ENCODE measurements around the gene PCDH12.

The PCDH12 gene

GRCh38 chr5:141914797-141915196 is 43.2 kb downstream of the PCDH12 start:
- in situ Hi-C loops (cut with MboI; ENCODE audit: low sequenced_read_pairs) = no loop called here

- in situ Hi-C loops (cut with MboI; ENCODE audit: low sequenced_read_pairs) = no loop called here
Measured at GRCh38 chr5:141914199-141914743, 43.7 kb downstream of the PCDH12 start.

- in situ Hi-C loops (cut with MboI; ENCODE audit: low sequenced_read_pairs) = no loop called here
Measured at GRCh38 chr5:141913560-141914198, 44.3 kb downstream of the PCDH12 start.

- in situ Hi-C loops (cut with MboI; ENCODE audit: low sequenced_read_pairs) = no loop called here
Measured at GRCh38 chr5:141910271-141910673, 47.7 kb downstream of the PCDH12 start.

GRCh38 chr5:141909212-141909611 is 48.8 kb downstream of the PCDH12 start:
- in situ Hi-C loops (cut with MboI; ENCODE audit: low sequenced_read_pairs) = no loop called here

- in situ Hi-C loops (cut with MboI; ENCODE audit: low sequenced_read_pairs) = no loop called here
Measured at GRCh38 chr5:141908796-141909195, 49.2 kb downstream of the PCDH12 start.

GRCh38 chr5:141906972-141907371 is 51.0 kb downstream of the PCDH12 start:
- in situ Hi-C loops (cut with MboI; ENCODE audit: low sequenced_read_pairs) = no loop called here

GRCh38 chr5:141906517-141906916 is 51.5 kb downstream of the PCDH12 start:
- in situ Hi-C loops (cut with MboI; ENCODE audit: low sequenced_read_pairs) = no loop called here

- in situ Hi-C loops (cut with MboI; ENCODE audit: low sequenced_read_pairs) = no loop called here
Measured at GRCh38 chr5:141904551-141904950, 53.5 kb downstream of the PCDH12 start.

- in situ Hi-C loops (cut with MboI; ENCODE audit: low sequenced_read_pairs) = no loop called here
Measured at GRCh38 chr5:141903261-141903660, 54.7 kb downstream of the PCDH12 start.

- in situ Hi-C loops (cut with MboI; ENCODE audit: low sequenced_read_pairs) = no loop called here
Measured at GRCh38 chr5:141902015-141902814, 55.8 kb downstream of the PCDH12 start.

GRCh38 chr5:141898448-141899049 is 59.5 kb downstream of the PCDH12 start:
- in situ Hi-C loops (cut with MboI; ENCODE audit: low sequenced_read_pairs) = no loop called here

GRCh38 chr5:141897425-141897824 is 60.6 kb downstream of the PCDH12 start:
- in situ Hi-C loops (cut with MboI; ENCODE audit: low sequenced_read_pairs) = no loop called here

Measured in HL-60/S4 treated with phorbol 12-myristate 13-acetate at 8.2 ng/mL for 4 days and 3 days (cell line).